CD4-positive, alpha-beta T cell treated with Interleukin-17A for 4 hours (primary cell): ENCODE data around the gene SPINK13.
"Not testable (repeated sequence)": the region's sequence is repeated elsewhere in the genome, so short reads cannot be mapped to it uniquely, and the experiment has no call there.

Source experiments
- DNase-seq: peaks from one replicate; pipeline ENCODE4 v3.0.0-alpha.2; 2020; ENCODE audit warnings: mixed read lengths

Gene SPINK13, protein sequence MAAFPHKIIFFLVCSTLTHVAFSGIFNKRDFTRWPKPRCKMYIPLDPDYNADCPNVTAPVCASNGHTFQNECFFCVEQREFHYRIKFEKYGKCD

DNA sequence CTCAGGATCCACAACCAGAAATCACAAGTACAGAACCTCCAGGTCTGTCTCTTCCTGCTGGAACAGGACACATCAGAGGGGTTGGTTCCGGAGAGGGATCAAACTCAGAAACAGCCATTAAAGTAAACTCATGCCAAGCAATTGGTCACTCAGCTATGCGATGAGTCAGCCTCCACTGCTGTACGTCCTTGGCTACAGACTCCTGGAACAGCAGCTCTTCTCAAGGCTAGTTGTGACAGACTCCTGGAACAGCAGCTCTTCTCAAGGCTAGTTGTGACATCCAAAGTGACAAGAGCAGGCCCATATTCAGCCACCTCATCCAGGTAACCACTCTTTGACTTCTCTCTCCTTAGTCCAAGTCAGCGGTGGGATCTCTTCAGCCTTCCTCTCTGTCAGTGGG, at the start of gene SPINK13:
Gene SPINK13 (plus strand): TSS at position 229 of the 400 bp plus-strand sequence. CDS start 1,279 bp downstream, outside the sequence.
- DNase-seq = no peak

- no peak for DNase-seq
Observed at GRCh38 chr5:148221508-148221907, 47.1 kb upstream of the SPINK13 start.

GRCh38 chr5:148224117-148224742, 44.4 kb upstream of the SPINK13 start:
- no peak for DNase-seq

GRCh38 chr5:148228392-148228984, 40.1 kb upstream of the SPINK13 start:
- no peak for DNase-seq

GRCh38 chr5:148229840-148230239, 38.8 kb upstream of the SPINK13 start:
- no peak for DNase-seq

DNA sequence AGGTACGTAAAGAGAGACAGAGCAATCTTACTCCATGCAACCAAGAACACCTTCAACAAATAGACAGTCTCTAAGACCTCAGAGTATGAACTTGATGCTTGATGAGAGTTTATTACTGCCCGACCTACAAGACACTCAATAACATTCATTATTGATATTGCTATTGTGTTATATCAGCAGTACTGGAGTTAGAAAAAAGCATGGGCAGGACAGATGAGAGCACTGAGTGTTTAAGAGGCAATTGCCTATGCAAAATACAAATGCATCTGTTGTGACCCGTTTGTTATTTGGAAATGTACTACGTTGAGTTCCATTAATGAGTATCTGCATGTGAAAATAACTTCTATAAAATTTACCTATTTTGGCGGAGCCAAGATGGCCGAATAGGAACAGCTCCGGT, 38.4 kb upstream of the SPINK13 start:
- DNase-seq = no peak

GRCh38 chr5:148237785-148238417, 30.7 kb upstream of the SPINK13 start:
- no peak for DNase-seq

DNA sequence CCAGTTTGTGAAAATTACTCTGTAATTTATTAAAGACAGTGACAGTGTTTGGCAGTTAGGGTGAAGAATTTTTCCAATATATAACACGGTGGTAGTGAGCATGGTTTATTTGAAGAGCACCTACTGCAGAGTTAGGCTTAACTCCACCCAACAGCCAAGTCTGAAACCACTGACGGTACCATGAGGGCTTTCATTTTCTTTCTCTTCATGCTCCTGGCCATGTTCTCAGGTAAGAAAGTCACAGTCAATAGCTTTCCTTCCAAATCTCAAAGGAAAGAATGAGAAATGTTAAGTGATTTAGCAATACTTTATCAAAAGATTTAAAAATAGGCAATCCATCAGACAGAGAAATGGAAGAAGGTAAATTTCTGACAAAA, 30.2 kb upstream of the SPINK13 start, which contains the start of gene MARCOL:
Gene MARCOL (plus strand): TSS at position 108 of the 377 bp plus-strand sequence. CDS start 73 bp downstream, at position 181.
- no peak for DNase-seq

GRCh38 chr5:148248894-148249293, 19.7 kb upstream of the SPINK13 start:
- DNase-seq = no peak

GRCh38 chr5:148255456-148255855, 13.1 kb upstream of the SPINK13 start:
- DNase-seq = no peak

- no peak for DNase-seq
Observed at GRCh38 chr5:148259288-148259687, 9.3 kb upstream of the SPINK13 start.

- DNase-seq = no peak
Observed at GRCh38 chr5:148261221-148261620, 7.4 kb upstream of the SPINK13 start.

- DNase-seq = no peak
Observed at GRCh38 chr5:148267962-148268361, 632 bp upstream of the SPINK13 start.

DNA sequence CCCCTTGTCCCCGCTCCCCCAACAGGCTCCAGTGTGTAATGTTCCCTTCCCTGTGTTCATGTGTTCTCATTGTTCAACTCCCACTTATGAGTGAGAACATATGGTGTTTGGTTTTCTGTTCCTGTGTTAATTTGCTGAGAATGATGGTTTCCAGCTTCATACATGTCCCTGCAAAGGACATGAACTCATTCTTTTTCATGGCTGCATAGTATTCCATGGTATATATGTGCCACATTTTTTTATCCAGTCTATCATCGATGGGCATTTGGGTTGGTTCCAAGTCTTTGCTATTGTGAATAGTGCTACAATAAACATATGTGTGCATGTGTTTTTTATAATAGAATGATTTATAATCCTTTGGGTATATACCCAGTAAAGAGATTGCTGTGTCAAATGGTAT, 6.5 kb downstream of the SPINK13 start:
- DNase-seq = not testable (repeated sequence)

DNA sequence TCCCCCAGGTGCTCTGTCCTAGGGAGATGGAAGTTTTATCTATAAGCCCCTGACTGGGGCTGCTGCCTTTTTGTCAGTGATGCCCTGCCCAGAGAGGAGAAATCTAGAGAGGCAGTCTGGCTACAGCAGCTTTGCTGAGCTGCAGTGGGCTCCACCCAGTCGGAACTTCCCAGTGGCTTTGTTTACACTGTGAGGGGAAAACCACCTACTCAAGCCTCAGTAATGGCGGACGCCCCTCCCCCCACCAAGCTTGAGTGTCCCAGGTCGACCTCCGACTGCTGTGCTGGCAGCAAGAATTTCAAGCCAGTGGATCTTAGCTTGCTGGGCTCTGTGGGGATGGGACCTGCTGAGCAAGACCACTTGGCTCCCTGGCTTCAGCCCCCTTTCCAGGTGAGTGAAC, 12.3 kb downstream of the SPINK13 start:
- not testable (repeated sequence) for DNase-seq

DNA sequence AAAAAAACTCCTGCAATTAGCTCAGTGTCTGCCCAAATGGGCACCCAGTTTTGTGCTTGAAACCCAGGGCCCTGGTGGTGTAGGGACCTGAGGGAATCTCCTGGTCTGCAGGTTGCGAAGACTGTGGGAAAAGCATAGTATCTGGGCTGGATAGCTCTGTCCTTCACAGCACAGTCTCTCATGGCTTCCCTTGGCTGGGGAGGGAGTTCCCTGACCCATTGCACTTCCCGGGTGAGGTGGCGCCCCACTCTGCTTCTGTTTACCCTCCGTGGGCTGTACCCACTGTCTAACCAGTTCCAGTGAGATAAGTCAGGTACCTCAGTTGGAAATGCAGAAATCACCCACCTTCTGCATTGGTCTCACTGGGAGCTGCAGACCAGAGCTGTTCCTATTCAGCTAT, 12.7 kb downstream of the SPINK13 start:
- not testable (repeated sequence) for DNase-seq

- DNase-seq = no peak
Observed at GRCh38 chr5:148290271-148291195, 21.9 kb downstream of the SPINK13 start.

GRCh38 chr5:148297731-148298130, 29.1 kb downstream of the SPINK13 start:
- DNase-seq = no peak

- DNase-seq = no peak
Observed at GRCh38 chr5:148306446-148306845, 37.9 kb downstream of the SPINK13 start.

DNA sequence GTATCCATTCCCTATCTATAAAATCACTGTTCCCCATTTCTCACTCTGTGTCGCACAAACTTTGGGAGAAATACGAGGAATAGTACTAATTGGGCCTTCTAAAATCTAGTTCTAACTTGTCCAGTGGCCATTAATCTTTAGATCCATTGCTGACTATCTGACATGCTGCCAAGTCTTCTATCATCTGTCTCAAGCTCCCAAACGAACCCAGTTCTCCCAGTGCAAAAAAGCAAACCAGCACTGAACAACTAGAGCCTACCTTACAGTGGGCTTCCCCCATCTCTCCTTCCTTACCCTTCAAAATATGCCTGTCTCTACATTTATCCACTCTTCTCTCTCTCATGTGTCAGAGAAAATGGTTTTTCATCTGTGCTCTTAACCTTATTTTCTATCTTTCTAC, 40.4 kb downstream of the SPINK13 start:
- DNase-seq = no peak

DNA sequence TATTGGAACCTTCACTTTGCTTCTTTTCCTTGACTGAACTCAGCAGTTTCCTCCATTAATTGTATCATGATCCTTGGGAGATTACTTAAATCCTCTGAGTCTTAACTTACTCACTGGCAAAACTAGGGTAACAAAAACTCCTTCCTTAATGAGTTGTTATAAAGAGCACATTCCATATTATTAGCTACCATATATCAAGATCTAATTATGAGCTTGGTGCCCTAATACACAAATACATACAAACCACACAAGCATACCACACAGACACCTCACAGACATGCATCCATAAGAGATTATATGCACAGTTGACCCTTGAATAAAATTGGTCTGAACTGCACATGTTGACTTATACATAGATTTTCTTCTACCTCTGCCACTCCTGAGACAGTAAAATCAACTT, 41.2 kb downstream of the SPINK13 start:
- no peak for DNase-seq

- DNase-seq = no peak
Observed at GRCh38 chr5:148311484-148311883, 42.9 kb downstream of the SPINK13 start.

GRCh38 chr5:148312153-148312552, 43.6 kb downstream of the SPINK13 start, which contains the start of gene SPINK7:
SPINK7 (plus strand) TSS chr5:148312423; CDS start chr5:148312484, 61 bp downstream.
- DNase-seq = no peak
